HG03196 (cell line): ENCODE data around the gene LOXHD1.

Source experiments
- ATAC-seq: cut with Tn5 transposase; IDR thresholded peaks from one replicate; pipeline ENCODE4 v1.9.1; 2021; ENCODE audit not compliant: unreplicated experiment

LOXHD1 gene

GRCh38 chr18:46581648-46582047, 75.4 kb downstream of the LOXHD1 start:
- ATAC-seq, result no peak

GRCh38 chr18:46578987-46579386, 78.0 kb downstream of the LOXHD1 start:
- no peak for ATAC-seq

- no peak for ATAC-seq
Measured at GRCh38 chr18:46577546-46577945, 79.5 kb downstream of the LOXHD1 start.

- ATAC-seq, result no peak
Measured at GRCh38 chr18:46575851-46576250, 81.2 kb downstream of the LOXHD1 start.

- ATAC-seq, result no peak
Measured at GRCh38 chr18:46574743-46575115, 82.3 kb downstream of the LOXHD1 start.

DNA sequence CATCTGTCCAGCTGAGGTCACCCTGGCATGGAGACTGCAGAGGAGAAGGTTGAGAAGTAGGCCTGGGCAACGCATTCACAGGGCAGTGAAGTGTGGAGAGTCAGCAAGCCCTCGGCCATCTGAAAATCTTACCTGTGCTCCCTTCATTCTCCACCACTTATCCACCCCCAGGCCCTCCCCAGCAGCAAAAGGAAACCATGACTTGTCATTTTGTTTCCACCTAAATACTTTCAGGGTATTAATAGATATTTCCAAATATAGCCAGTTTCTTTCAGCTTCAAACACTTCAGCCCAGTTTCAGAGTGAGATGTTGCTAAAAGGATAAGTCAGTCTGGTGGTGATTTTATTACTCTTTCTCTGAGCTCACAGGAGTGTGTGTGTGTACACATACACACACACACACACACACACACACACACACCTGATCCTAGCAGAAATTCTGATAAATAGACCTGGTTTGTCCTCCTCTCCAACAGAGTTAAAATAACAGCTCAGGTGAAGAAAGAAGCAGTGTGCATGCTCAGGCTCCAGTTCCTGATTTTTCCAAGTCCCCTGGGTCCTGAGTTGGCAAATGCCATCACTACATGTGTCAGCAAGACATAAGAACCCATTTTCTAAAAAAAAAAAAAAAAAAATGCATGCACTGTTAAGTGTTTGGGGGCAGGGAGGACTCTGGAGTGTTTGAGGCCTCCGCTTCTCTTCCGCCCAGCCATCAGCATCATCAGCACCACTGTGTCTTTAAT, 82.8 kb downstream of the LOXHD1 start:
- ATAC-seq, result no peak

GRCh38 chr18:46573156-46573555, 83.9 kb downstream of the LOXHD1 start:
- ATAC-seq, result no peak

DNA sequence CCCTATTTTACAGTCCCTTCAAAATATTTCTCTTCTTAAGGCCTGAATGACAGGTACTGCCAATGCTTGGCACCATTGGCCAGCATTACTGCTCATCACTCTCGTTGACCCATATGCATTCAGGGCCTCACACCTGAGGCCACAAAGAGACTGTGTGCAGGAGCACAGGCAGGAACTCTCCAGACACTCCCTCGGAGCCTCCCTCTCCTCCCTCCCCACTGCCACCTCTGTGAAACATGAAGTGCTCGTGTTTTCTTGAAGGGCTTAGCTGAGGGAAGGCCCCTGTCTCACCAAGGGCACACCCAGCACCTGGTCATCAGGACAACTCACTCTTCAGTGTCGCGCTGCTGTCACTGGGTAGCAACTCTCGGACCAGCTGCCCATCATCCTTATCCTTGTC, 85.3 kb downstream of the LOXHD1 start:
- ATAC-seq, result no peak

DNA sequence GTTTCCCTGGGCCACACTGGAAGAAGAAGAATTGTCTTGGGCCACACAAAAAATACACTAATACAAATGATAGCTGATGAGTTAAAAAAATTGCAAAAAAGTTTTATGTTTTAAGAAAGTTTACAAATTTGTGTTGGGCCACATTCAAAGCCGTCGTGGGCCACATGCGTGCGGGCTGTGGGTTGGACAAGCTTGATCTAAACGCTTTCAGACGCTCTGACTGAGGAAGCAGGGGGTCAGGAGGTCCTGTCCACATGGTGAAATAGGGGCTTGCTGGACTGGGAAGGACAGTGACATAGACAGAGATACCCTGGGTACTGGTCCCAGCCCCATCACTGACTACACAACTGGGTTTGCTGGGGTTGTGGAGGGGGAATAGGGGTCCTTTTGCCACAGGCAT, 86.4 kb downstream of the LOXHD1 start:
- ATAC-seq, result no peak

GRCh38 chr18:46570134-46570533, 86.9 kb downstream of the LOXHD1 start:
- no peak for ATAC-seq

DNA sequence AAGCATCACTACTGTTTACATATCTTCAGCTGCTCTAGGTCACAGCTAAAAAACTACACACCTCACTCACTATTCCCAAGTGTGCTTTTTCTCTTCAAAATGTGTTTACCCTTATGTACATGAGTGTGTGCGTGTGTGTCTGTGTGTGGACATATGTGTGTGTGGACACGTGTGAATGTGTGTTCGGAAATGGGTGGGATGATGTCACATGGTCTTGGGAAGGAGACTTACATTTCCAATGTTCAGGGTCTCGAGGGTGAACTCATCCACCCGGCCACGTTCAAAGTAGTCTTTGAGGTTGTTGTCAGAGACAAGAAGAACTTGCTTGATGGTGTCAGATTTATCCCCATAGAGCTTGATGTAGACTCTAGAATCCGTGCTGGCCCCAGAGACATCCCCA, 87.8 kb downstream of the LOXHD1 start:
- ATAC-seq, result no peak

- no peak for ATAC-seq
Measured at GRCh38 chr18:46567196-46567595, 89.8 kb downstream of the LOXHD1 start.

DNA sequence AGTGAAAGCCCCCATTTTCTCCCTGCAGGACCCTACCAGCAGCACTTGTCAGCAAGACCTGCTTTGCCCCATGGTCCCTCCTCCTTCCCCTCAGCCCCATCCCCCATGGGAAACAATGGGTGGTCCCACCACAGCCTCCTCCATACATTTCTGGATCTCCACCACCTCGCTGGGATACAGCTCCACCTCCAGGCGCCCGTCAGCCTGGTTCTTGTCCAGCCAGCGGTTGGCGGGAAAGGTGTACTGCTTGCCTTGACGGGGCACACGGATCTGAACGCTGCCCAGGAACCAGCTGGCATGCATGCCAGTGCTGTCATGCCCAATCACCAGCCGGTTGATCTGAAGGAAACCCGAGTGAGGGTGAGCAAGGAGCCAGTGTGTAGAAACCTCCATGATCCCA, 90.9 kb downstream of the LOXHD1 start:
- no peak for ATAC-seq

DNA sequence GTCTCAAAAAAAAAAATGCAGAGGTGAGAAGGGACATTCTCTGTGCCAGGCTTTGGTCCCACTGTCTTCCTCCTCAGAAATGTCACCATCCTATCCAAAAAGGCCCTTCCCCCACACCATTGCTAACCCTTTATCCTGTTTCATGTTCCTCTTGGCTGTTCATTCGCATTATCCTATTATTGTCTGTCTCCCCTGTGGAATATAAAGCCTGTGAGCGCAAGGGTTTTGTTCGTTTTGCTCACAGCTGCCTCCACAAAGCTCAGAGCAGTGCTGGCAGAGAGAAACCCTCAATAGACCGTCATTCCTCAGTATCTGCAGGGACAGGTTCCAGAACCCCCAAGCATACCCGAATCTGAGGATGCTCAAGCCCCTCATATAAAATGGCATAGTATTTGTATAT, 91.8 kb downstream of the LOXHD1 start:
- no peak for ATAC-seq

- ATAC-seq, result no peak
Measured at GRCh38 chr18:46563317-46563716, 93.7 kb downstream of the LOXHD1 start.

DNA sequence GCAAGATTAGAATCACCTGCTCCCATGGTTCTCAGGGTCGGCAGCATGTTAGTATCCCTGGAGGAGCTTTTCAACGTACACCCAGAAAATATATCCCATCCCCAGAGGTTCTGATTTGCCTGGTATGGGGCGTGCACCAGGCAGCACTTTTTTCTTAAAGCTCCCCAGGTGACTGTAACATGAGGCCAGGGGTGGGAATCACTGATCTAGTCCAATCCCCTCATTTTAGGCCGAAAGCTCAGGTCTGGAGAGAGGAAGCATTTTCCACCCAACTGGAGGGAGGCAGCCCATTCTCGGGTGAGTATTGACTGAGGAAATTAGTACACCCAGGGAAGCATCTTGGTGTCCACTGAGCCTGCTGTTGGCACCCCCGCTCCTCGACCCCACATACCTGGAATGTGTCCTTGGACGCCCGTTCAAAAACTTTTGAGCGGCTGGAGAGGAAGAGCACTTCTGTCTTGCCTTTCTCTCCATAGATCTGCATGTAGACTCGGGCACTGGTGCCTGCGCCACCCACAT, 94.3 kb downstream of the LOXHD1 start:
- no peak for ATAC-seq

DNA sequence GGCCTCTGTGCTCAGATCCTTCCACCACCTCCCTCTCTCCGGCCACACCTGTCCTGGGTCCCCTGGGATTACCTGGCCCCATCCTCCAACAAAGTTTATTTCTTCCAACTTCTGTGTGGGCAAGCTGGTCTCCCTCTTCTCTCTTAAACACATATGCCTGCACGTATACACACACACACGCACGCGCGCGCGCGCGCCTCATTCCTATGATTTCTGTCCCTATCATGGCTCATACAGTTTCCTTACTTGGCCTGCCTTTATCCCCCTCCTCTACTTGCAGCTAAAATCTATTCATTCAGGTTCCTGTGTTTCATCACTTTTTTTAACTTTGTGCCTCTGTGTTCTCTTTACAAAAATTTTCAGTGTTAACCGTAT, 96.4 kb downstream of the LOXHD1 start:
- ATAC-seq, result no peak

- ATAC-seq, result no peak
Measured at GRCh38 chr18:46559946-46560670, 96.9 kb downstream of the LOXHD1 start.

DNA sequence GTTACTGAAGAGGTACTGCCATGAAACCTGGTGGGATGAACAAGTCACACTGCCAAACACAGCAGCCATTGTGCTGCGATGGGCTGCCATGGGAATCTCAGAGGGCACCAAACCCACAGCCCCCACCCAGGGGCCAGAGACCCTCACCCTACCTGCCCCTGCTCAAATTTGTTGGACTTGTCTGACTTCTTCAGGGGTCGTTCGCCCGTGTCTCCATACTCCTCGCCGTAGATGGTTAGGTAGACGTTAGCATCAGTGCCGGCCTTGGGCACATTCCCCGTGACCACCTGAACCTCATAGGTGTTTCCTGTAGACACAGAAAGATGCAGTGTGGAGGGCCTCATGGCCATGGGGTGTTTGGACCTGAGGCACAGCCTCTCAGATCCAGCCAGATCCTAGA, 97.7 kb downstream of the LOXHD1 start:
- no peak for ATAC-seq

DNA sequence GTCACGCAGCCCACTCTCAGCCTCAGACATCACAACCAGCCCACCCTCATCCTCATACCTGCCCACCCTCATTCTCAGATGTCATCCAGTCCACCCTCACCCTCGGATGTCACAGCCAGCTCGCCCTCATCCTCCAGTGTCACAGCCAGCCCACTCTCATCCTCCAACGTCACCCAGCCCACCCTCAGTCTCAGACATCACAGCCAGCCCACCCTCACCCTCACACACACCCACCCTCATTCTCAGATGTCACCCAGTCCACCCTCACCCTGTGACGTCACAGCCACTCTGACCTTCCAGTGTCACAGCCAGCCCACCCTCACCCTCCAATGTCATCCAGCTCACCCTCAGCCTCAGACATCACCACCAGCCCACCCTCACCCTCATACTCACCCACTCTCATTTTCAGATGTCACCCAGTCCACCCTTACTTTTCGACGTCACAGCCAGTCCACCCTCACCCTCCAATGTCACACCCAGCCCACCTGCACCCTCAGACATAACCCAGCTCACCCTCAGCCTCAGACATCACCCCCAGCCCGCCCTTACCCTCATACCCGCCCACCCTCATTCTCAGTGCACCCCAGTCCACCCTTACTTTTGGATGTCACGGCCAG, 100.3 kb downstream of the LOXHD1 start:
- no peak for ATAC-seq

- ATAC-seq, result no peak
Measured at GRCh38 chr18:46555724-46556123, 101.3 kb downstream of the LOXHD1 start.

GRCh38 chr18:46555213-46555612, 101.8 kb downstream of the LOXHD1 start:
- ATAC-seq, result no peak
